SU-DHL-6 (cell line): ENCODE results near the gene ORC6.

ENCODE experiments used
- H2AFZ ChIP-seq: fragments of 200-600 bp; sonication (generic); 2 replicates; pipeline ENCODE4 v1.6.1; 2014; ENCODE audit warnings: low read depth, mild to moderate bottlenecking, moderate library complexity, mixed read lengths, antibody characterized with exemption, low read length; ENCODE audit not compliant: severe bottlenecking
- H3F3A ChIP-seq: fragments of 200-600 bp; shearing (Covaris generic); 2 replicates; pipeline ENCODE4 v1.6.0; 2016; ENCODE audit warnings: antibody characterized with exemption, mild to moderate bottlenecking; ENCODE audit not compliant: insufficient read depth
- H3K27ac ChIP-seq: fragments of 200-600 bp; sonication (generic); 2 replicates; pipeline ENCODE4 v1.5.1; 2016; ENCODE audit warnings: low read depth, mild to moderate bottlenecking, low read length, moderate library complexity, mixed read lengths
- H3K27me3 ChIP-seq: fragments of 200-600 bp; sonication (generic), shearing (Covaris generic); 2 replicates; pipeline ENCODE4 v1.6.0; 2014; ENCODE audit warnings: mild to moderate bottlenecking, low read length
- H3K36me3 ChIP-seq: fragments of 200-600 bp; sonication (generic); 2 replicates; pipeline ENCODE4 v1.6.1; 2014; ENCODE audit warnings: mild to moderate bottlenecking, low read length, mixed read lengths
- H3K4me2 ChIP-seq: fragments of 300-600, 200-600 bp; shearing (Covaris generic), sonication (generic); 2 replicates; pipeline ENCODE4 v1.6.0; 2014; ENCODE audit warnings: low read length, low read depth, mild to moderate bottlenecking; ENCODE audit not compliant: poor library complexity, severe bottlenecking
- H3K4me3 ChIP-seq: fragments of 200-600 bp; sonication (generic); 2 replicates; pipeline ENCODE4 v1.5.1; 2014; ENCODE audit warnings: antibody characterized with exemption, low read length, mild to moderate bottlenecking, mixed read lengths; ENCODE audit not compliant: insufficient read depth, poor library complexity, severe bottlenecking
- H3K79me2 ChIP-seq: fragments of 200-600 bp; sonication (generic); 2 replicates; pipeline ENCODE4 v1.6.1; 2014; ENCODE audit warnings: mild to moderate bottlenecking, low read length, moderate library complexity; ENCODE audit not compliant: insufficient read depth
- H3K9ac ChIP-seq: fragments of 200-600 bp; sonication (generic); 2 replicates; pipeline ENCODE4 v1.7.0; 2014; ENCODE audit warnings: mild to moderate bottlenecking, low read length
- H3K9me2 ChIP-seq: fragments of 200-600 bp; sonication (generic); replicated peaks from 2 replicates; pipeline ENCODE4 v1.6.1; 2014; ENCODE audit warnings: low read length; ENCODE audit not compliant: insufficient read depth
- H3K9me3 ChIP-seq: fragments of 200-600 bp; sonication (generic); 2 replicates; pipeline ENCODE4 v1.6.1; 2014; ENCODE audit warnings: low read length, mixed read lengths; ENCODE audit not compliant: insufficient read depth
- H4K20me1 ChIP-seq: fragments of 200-600 bp; sonication (generic); 2 replicates; pipeline ENCODE4 v1.6.1; 2014; ENCODE audit warnings: low read depth, mild to moderate bottlenecking, antibody characterized with exemption, low read length, moderate library complexity, mixed read lengths
- EZH2phosphoT487 ChIP-seq: fragments of 200-600 bp; sonication (generic), shearing (Covaris generic); conservative IDR thresholded peaks from 2 replicates; pipeline ENCODE4 v1.6.1; 2018; ENCODE audit warnings: mild to moderate bottlenecking, antibody characterized with exemption, low read length, moderate library complexity, mixed read lengths
- TF ChIP-seq, protein P1 (sequence below): fragments of 200-600 bp; sonication (generic); IDR thresholded peaks from one replicate; pipeline ENCODE4 v1.5.1; 2017; ENCODE audit warnings: antibody characterized with exemption, mild to moderate bottlenecking, low read length, moderate library complexity; ENCODE audit not compliant: insufficient read depth, poor library complexity, severe bottlenecking

ORC6 gene

GRCh38 chr16:46731691-46732555, 42.5 kb downstream of the ORC6 start:
- H3K9ac ChIP-seq, result no peak overlapping the region
- H3K36me3 ChIP-seq, result no peaks in the 10 kb centered on the region
- no peak overlapping the region for H3K27ac ChIP-seq
- H3K9me2 ChIP-seq, result no peaks in the 10 kb centered on the region
- H3K9me3 ChIP-seq, result no peaks in the 10 kb centered on the region
- no peak overlapping the region for H3K4me3 ChIP-seq
- H3K27me3 ChIP-seq, result no peaks in the 10 kb centered on the region
- no peak for TF ChIP-seq EZH2phosphoT487
- TF ChIP-seq, protein P1, sequence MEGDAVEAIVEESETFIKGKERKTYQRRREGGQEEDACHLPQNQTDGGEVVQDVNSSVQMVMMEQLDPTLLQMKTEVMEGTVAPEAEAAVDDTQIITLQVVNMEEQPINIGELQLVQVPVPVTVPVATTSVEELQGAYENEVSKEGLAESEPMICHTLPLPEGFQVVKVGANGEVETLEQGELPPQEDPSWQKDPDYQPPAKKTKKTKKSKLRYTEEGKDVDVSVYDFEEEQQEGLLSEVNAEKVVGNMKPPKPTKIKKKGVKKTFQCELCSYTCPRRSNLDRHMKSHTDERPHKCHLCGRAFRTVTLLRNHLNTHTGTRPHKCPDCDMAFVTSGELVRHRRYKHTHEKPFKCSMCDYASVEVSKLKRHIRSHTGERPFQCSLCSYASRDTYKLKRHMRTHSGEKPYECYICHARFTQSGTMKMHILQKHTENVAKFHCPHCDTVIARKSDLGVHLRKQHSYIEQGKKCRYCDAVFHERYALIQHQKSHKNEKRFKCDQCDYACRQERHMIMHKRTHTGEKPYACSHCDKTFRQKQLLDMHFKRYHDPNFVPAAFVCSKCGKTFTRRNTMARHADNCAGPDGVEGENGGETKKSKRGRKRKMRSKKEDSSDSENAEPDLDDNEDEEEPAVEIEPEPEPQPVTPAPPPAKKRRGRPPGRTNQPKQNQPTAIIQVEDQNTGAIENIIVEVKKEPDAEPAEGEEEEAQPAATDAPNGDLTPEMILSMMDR, result no peak
- no peak overlapping the region for H2AFZ ChIP-seq
- no peak overlapping the region for H3K4me2 ChIP-seq
- no peaks in the 10 kb centered on the region for H4K20me1 ChIP-seq
- H3F3A ChIP-seq, result no peaks in the 10 kb centered on the region
- H3K79me2 ChIP-seq, result no peaks in the 10 kb centered on the region

GRCh38 chr16:46732561-46732960, 43.1 kb downstream of the ORC6 start:
- Histone ChIP-seq H3K27ac (no peak overlapping the region), H2AFZ (no peak overlapping the region), H4K20me1 (no peaks in the 10 kb centered on the region), H3K9me2 (no peaks in the 10 kb centered on the region), H3F3A (no peaks in the 10 kb centered on the region), H3K4me3 (no peak overlapping the region), H3K36me3 (no peaks in the 10 kb centered on the region), H3K9ac (no peak overlapping the region), H3K9me3 (no peaks in the 10 kb centered on the region), H3K4me2 (no peak overlapping the region), H3K79me2 (no peaks in the 10 kb centered on the region), H3K27me3 (no peaks in the 10 kb centered on the region)
- no peak for TF ChIP-seq EZH2phosphoT487
- TF ChIP-seq, protein P1, result no peak

DNA sequence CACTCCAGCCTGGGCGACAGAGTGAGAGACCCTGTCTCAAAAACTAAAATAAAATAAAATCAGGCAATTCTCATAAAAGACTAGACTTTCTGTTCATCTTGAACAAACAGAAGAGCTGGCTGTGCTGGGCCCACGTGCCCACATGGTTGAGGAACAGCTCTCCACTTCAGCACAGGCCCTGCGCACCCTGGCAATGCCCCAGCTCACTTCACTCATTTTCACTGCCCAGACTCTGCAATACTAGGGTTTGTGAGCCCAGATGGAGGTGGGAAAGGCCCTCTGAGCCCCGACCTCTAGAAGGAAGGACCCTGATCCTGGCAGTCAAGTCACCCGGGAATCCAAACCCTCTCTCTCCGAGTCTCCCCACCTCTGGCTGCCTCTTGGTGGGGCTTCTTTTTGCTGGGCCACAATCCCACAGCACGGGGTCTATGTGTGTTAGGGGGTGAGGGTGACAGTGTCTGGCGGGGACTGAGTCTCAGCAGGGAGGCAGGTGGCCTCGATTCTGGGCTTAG, 43.9 kb downstream of the ORC6 start:
- Histone ChIP-seq H3K27me3 (no peaks in the 10 kb centered on the region), H3K36me3 (no peaks in the 10 kb centered on the region)

More for the DNA sequence above, 43.9 kb downstream of the ORC6 start:
- Histone ChIP-seq H3K9me2 (no peaks in the 10 kb centered on the region), H3K27ac (no peak overlapping the region), H3K4me3 (no peak overlapping the region), H3K4me2 (no peak overlapping the region), H3K9me3 (no peaks in the 10 kb centered on the region), H3F3A (no peaks in the 10 kb centered on the region), H3K9ac (no peak overlapping the region), H2AFZ (no peak overlapping the region), H4K20me1 (no peaks in the 10 kb centered on the region), H3K79me2 (no peaks in the 10 kb centered on the region)
- TF ChIP-seq, protein P1, result no peak
- no peak for TF ChIP-seq EZH2phosphoT487
